ENCODE data around the gene GPR183.
A peak's percentile ranks its signal among the peaks of the same experiment; 100 is the strongest.

GRCh38 chr13:99307247-99307646, at the start of gene GPR183:
- TF ChIP-seq POLR2A (IDR thresholded peaks at IDR 0.05) (peak; percentile 84), CTCF (IDR thresholded peaks at IDR 0.05) (no peak), EP300 (IDR thresholded peaks at IDR 0.05; ENCODE audit: low read depth) (no peak), POLR2AphosphoS5 (IDR thresholded peaks at IDR 0.05) (peak; percentile 76 to 88 (median 83))

Measured in transverse colon (tissue), 4 donors.